ENCODE results near the gene ZNF19.

The ZNF19 gene

DNA sequence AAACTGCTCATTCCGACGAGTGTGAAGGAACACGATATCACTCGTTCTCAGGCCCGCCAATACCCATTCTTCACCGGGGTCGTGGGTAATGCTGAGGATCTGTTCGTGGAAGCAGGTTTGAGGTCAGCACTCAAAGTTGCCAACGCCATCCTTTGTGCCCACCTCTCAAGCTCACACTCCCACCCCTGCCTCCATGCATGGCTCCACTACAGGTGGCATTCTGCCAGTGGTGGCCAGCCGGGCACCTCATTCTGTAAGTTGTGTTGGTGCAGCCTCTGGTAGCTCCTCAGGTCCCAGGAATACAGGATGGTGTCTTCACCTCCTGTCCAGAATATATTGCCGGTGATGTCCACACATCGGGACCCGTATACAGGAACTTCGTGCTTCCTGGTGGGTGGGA is 57.9 kb downstream of the ZNF19 start:
- DNase-seq (ENCODE audit: low read depth, low spot score), result no peak
- no peak overlapping the region for H3K4me3 ChIP-seq (ENCODE audit: low read depth, low read length)
- in situ Hi-C loops (cut with HindIII; ENCODE audit: low sequenced_read_pairs), result no loop called here
- TF ChIP-seq, protein P1, sequence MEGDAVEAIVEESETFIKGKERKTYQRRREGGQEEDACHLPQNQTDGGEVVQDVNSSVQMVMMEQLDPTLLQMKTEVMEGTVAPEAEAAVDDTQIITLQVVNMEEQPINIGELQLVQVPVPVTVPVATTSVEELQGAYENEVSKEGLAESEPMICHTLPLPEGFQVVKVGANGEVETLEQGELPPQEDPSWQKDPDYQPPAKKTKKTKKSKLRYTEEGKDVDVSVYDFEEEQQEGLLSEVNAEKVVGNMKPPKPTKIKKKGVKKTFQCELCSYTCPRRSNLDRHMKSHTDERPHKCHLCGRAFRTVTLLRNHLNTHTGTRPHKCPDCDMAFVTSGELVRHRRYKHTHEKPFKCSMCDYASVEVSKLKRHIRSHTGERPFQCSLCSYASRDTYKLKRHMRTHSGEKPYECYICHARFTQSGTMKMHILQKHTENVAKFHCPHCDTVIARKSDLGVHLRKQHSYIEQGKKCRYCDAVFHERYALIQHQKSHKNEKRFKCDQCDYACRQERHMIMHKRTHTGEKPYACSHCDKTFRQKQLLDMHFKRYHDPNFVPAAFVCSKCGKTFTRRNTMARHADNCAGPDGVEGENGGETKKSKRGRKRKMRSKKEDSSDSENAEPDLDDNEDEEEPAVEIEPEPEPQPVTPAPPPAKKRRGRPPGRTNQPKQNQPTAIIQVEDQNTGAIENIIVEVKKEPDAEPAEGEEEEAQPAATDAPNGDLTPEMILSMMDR (IDR thresholded peaks at IDR 0.05; ENCODE audit: low read depth, low read length), result no peak

DNA sequence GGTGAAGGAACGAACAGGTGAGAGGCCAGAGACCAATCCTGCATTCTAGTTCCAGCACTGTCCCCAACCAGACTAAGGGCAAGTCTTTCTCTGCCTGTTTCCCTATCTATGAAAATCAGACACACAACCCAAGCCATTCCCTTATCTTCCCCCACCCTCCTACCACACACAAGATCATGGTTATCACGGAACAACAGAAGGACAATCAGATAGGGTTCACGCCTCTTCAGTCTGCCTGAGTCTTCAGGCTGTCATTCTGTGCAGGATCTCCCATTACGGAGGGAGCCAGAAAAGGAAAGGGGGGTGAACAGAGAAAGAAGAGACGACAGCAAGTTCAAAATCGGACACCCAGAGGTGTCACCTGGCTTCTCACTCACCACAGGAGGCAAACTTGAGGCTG is 58.4 kb downstream of the ZNF19 start:
- in situ Hi-C loops (cut with HindIII; ENCODE audit: low sequenced_read_pairs), result no loop called here
- TF ChIP-seq, protein P1 (IDR thresholded peaks at IDR 0.05; ENCODE audit: low read depth, low read length), result no peak
- no peak for DNase-seq (ENCODE audit: low read depth, low spot score)

DNA sequence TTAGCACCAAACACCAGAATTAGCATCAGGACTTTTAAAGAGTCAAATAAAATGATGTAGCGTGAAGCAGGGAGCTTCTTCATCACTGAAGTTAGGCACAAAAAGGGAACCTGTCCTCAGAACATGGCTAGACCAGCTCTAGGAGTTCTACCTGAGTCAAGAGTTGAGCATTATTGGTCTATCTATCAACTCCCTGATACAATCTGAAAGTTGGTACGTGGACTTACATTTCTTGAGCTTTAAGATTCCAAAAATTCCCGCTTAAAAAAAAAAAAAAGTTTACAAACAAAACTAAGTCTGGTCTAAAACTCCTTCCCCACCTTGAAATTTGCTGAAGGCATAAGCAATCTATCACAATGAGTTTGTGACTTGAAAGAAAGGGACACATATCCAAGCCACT is 59.5 kb downstream of the ZNF19 start:
- DNase-seq (ENCODE audit: low read depth, low spot score), result no peak
- in situ Hi-C loops (cut with HindIII; ENCODE audit: low sequenced_read_pairs), result no loop called here
- TF ChIP-seq, protein P1 (IDR thresholded peaks at IDR 0.05; ENCODE audit: low read depth, low read length), result no peak
- H3K4me3 ChIP-seq (ENCODE audit: low read depth, low read length), result no peak overlapping the region

More for the DNA sequence above, 58.4 kb downstream of the ZNF19 start:
- H3K4me3 ChIP-seq (ENCODE audit: low read depth, low read length), result no peak overlapping the region

DNA sequence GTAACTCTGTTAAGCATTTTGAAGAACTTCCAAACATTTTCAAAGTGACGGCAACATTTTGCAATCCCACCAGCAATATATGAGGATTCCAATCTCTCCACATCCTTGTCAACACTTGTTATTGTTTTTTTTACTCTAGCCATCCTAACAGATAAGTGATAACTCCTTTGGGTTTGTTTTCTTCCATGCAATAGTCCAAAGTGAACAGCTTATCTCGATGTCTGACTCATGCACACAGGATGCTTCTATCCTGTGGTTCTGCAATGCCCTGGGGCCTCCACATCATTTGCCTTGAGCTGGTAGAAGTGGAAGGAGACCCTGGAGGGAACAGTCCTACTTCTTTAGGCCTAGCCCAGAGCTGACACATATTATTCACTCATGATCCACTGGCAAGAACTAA is 60.2 kb downstream of the ZNF19 start:
- H3K4me3 ChIP-seq (ENCODE audit: low read depth, low read length), result no peak overlapping the region
- TF ChIP-seq, protein P1 (IDR thresholded peaks at IDR 0.05; ENCODE audit: low read depth, low read length), result no peak
- no peak for DNase-seq (ENCODE audit: low read depth, low spot score)
- in situ Hi-C loops (cut with HindIII; ENCODE audit: low sequenced_read_pairs), result no loop called here

DNA sequence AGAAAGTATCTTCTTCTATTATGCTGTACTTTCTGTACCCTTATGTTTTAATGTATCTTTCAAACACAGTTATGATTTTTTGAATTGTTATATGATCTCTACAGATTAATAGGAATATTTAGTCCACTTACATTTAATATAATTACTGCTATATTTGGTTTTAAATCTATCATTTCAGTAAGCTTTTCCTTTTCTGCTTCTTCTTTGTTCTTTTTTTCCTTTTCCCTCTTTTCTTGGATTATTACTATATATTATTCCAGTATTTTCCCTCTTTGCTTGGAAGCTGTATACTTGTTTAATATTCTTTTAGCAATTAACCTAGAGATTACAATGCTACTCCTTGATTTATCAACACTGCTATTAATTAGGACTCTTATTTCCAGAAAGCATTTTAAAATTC is 60.7 kb downstream of the ZNF19 start:
- in situ Hi-C loops (cut with HindIII; ENCODE audit: low sequenced_read_pairs), result no loop called here
- DNase-seq (ENCODE audit: low read depth, low spot score), result no peak
- TF ChIP-seq, protein P1 (IDR thresholded peaks at IDR 0.05; ENCODE audit: low read depth, low read length), result no peak
- H3K4me3 ChIP-seq (ENCODE audit: low read depth, low read length), result no peak overlapping the region

DNA sequence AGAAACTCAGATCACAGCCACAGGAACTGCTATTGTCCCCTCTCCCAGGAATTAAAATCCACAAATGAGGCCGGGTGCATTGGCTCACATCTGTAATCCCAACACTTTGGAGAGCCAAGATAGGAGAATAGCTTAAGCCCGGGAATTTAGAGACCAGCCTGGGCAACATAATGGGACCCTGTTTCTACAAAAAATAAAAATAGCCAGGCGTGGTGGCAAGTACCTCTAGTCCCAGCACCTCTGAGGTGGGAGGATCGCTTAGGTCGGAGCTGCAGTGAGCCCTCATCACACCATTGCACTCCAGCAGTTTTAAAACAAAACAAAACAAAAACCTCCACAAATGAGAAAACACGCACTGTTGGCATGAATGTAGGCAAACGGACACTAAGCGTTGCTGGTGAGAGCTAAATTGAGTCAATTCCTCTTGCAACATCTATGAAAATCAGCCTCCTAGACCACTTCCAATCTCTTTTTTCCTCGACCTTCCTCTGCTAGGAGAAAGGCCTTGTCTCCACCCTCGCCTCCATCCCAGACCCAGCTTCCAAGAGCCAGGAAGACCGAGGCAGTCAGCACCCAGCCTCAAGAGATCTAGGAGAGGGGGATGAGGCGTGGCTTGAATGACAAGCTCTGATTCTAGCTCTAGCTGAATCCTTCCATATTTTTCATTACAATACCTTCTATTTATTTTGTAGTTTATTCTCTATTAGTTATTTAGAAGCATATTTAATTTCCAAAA is 62.1 kb downstream of the ZNF19 start:
- TF ChIP-seq, protein P1 (IDR thresholded peaks at IDR 0.05; ENCODE audit: low read depth, low read length), result no peak
- H3K4me3 ChIP-seq (ENCODE audit: low read depth, low read length), result no peak overlapping the region
- DNase-seq (ENCODE audit: low read depth, low spot score), result no peak
- in situ Hi-C loops (cut with HindIII; ENCODE audit: low sequenced_read_pairs), result no loop called here

All from astrocyte of the spinal cord (primary cell).